ENCODE measurements around the gene SEPTIN3. TPM values are rescaled to one million over a fixed set of nuclear protein-coding genes. Genes with fewer than 3 reads are reported as not detected.

Gene SEPTIN3
- total RNA-seq, 1 donor from 2014 or later = not detected

GRCh38 chr22:42000466-42000865 is 31.2 kb downstream of the SEPTIN3 start:
- intact Hi-C loops (cut with DNase I) = no loop called here
- DNase-seq (ENCODE audit: low spot score) = no peak

DNA sequence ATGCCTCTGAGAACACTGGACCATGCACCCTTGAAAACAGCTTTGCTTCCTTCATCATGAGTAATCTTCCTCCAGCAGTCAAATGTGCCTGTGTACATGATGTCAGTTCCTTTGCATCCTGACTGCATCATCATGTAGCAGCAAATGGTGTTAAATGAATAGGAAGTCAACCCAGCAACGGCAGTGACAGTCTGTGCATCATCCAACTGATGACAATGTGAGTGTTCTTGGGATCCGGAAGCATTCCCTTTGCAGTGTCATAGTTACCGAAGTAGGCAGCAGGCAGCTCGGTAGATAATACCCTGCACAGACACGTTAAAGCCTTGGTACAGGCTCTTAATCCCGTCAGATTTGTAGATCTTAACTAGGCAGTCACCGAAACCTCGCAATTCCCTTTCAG is 31.9 kb downstream of the SEPTIN3 start:
- intact Hi-C loops (cut with DNase I) = no loop called here
- DNase-seq (ENCODE audit: low spot score) = no peak

GRCh38 chr22:42001706-42002105 is 32.5 kb downstream of the SEPTIN3 start:
- DNase-seq (ENCODE audit: low spot score) = no peak
- intact Hi-C loops (cut with DNase I) = no loop called here

- no peak for DNase-seq (ENCODE audit: low spot score)
- intact Hi-C loops (cut with DNase I) = no loop called here
These were observed 38.7 kb downstream of the SEPTIN3 start for GRCh38 chr22:42007922-42008321.

GRCh38 chr22:42010778-42011177 is 41.5 kb downstream of the SEPTIN3 start:
- no peak for DNase-seq (ENCODE audit: low spot score)
- intact Hi-C loops (cut with DNase I) = no loop called here

DNA sequence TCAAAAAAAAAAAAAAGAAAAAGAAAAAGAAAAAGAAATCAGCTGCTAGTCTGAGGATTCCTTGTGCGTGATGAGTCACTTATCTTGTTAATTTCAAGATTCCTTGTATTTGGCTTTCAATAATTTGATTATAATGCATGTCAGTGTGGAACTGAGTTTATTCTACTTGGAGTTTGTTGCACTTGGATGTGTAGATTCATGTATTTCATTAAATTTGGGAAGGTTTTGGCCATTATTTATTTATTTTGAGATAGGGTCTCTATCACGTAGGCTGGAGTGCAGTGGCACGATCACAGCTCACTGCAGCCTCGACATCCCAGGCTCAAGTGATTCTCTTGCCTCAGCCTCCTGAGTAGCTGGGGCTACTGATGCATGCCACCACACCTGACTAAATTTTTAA is 44.1 kb downstream of the SEPTIN3 start:
- intact Hi-C loops (cut with DNase I) = no loop called here
- no peak for DNase-seq (ENCODE audit: low spot score)

GRCh38 chr22:42016111-42016510 is 46.9 kb downstream of the SEPTIN3 start:
- intact Hi-C loops (cut with DNase I) = no loop called here
- DNase-seq (ENCODE audit: low spot score) = no peak

DNA sequence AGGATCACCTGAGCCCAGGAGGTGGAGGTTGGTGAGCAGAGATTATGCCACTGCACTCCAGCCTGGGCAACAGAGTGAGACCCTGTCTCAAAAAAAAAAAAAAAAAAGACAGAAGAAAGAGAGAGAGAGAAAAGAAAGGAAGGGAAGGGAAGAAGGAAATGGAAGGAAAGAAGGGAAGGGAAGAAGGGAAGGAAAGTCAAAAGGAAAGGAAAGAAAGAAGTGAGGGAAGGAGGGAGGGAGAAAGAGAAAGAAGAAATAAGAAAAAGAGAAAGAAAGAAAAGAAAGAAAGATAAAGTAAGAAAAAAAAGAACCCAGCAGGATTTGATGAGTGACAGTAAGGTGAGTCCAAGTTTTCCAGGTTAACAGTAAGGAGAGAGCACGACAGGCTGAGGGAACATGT is 49.0 kb downstream of the SEPTIN3 start:
- intact Hi-C loops (cut with DNase I) = no loop called here
- no peak for DNase-seq (ENCODE audit: low spot score)

Other genes with a start within 250 kb of the SEPTIN3 start
- 2.9 TPM for gene CCDC134, start 168.8 kb upstream of the SEPTIN3 start, total RNA-seq
- gene SREBF2, start 136.3 kb upstream of the SEPTIN3 start, total RNA-seq = 105 TPM
- gene SHISA8, start 54.4 kb upstream of the SEPTIN3 start, total RNA-seq = not detected
- gene TNFRSF13C, start 42.6 kb upstream of the SEPTIN3 start, total RNA-seq = 0.08 TPM
- gene CENPM, start 22.3 kb upstream of the SEPTIN3 start, total RNA-seq = 0.24 TPM
- 0.73 TPM for gene WBP2NL, start 29.3 kb downstream of the SEPTIN3 start, total RNA-seq
- gene NAGA, start 101.4 kb downstream of the SEPTIN3 start, total RNA-seq = 11.2 TPM
- 4.5 TPM for gene PHETA2, start 104.8 kb downstream of the SEPTIN3 start, total RNA-seq
- gene SMDT1, start 110.3 kb downstream of the SEPTIN3 start, total RNA-seq = 123 TPM
- gene NDUFA6, start 121.3 kb downstream of the SEPTIN3 start, total RNA-seq = 183 TPM
- 0.35 TPM for gene CYP2D6, start 161.4 kb downstream of the SEPTIN3 start, total RNA-seq

Measured in cardiac septum (tissue), 1 donor.